MCF 10A (cell line): ENCODE data around the gene PSG2. TPM values are rescaled to one million over a fixed set of nuclear protein-coding genes. Genes with fewer than 3 reads are reported as not detected.
A peak's percentile ranks its signal among the peaks of the same experiment; 100 is the strongest.
"Not testable (repeated sequence)": the region's sequence is repeated elsewhere in the genome, so short reads cannot be mapped to it uniquely, and the experiment has no call there.

Source experiments
- BruUV-seq: library from RNA; stranded (reverse); fragments of 400-500 nt; replicated peaks from 2 replicates; lab custom pipeline; 2021; lab: Mats Ljungman, UMichigan
- CTCF ChIA-PET: fragments of 300-600 bp; sonication (Branson Sonifier 250); formaldehyde crosslinking; extraction: SDS; loops from one replicate; lab custom pipeline; 2021; ENCODE audit warnings: antibody characterized with exemption, inconsistent platforms; lab: Yijun Ruan, JAX
- POLR2A ChIA-PET: fragments of 300-600, 350-650 bp; sonication (Branson Sonifier 250); formaldehyde crosslinking; extraction: SDS; loops from one replicate; lab custom pipeline; 2020; ENCODE audit warnings: antibody characterized with exemption, inconsistent platforms; lab: Yijun Ruan, JAX
- DNase-seq: peaks from one replicate; pipeline ENCODE4 v3.0.0-alpha.2; 2018; ENCODE audit not compliant: unreplicated experiment
- H3K27ac Mint-ChIP-seq: one replicate; pipeline ENCODE4 v1.8.0; 2022; ENCODE audit warnings: mild to moderate bottlenecking, low read depth, mixed read lengths; ENCODE audit not compliant: unreplicated experiment
- H3K27me3 Mint-ChIP-seq: one replicate; pipeline ENCODE4 v1.8.0; 2022; ENCODE audit warnings: mixed read lengths; ENCODE audit not compliant: insufficient read depth, unreplicated experiment
- H3K36me3 Mint-ChIP-seq: one replicate; pipeline ENCODE4 v1.8.0; 2022; ENCODE audit warnings: mild to moderate bottlenecking, moderate library complexity, mixed read lengths; ENCODE audit not compliant: insufficient read depth, unreplicated experiment
- H3K4me1 Mint-ChIP-seq: one replicate; pipeline ENCODE4 v1.8.0; 2022; ENCODE audit warnings: mixed read lengths; ENCODE audit not compliant: insufficient read depth, unreplicated experiment
- H3K4me3 Mint-ChIP-seq: one replicate; pipeline ENCODE4 v1.8.0; 2022; ENCODE audit warnings: mild to moderate bottlenecking, moderate library complexity, mixed read lengths; ENCODE audit not compliant: unreplicated experiment
- H3K9me3 Mint-ChIP-seq: one replicate; pipeline ENCODE4 v1.8.0; 2022; ENCODE audit warnings: mixed read lengths; ENCODE audit not compliant: unreplicated experiment
- intact Hi-C: fragments of 100-400 bp; cut with micrococcal nuclease; formaldehyde crosslinking; loops from 2 replicates; pipeline ENCODE4 v1.14.1; 2022
- total RNA-seq: library from RNA; stranded (reverse); gene quantifications from 2 replicates; pipeline ENCODE4 v1.2.3, GENCODE V29; 2022
- TF ChIP-seq, protein P1 (sequence below): fragments of 200-600 bp; IDR thresholded peaks from one replicate; pipeline ENCODE4 v1.8.0; 2022; ENCODE audit warnings: antibody characterized with exemption, mild to moderate bottlenecking; ENCODE audit not compliant: unreplicated experiment

The PSG2 gene
- total RNA-seq, 1 experiment from 2014 or later: not detected

- intact Hi-C loops: loop anchor here (5.0 to 10.0 kb wide), 2 partner anchors 167 to 319 kb away; no protein-coding TSS in a partner anchor
- no TSS peak for BruUV-seq
- DNase-seq: no peak
- POLR2A ChIA-PET: no interaction called here
- Mint-ChIP-seq H3K36me3 (peaks cover 5% of the 10 kb centered on the region), H3K27me3 (no peaks in the 10 kb centered on the region), H3K9me3 (no peaks in the 10 kb centered on the region), H3K27ac (no peak overlapping the region), H3K4me1 (peaks cover 12% of the 10 kb centered on the region), H3K4me3 (no peak overlapping the region)
- CTCF ChIA-PET: interaction anchor here (0.5 to 5.2 kb wide), 4 partner anchors 65 to 419 kb away, joined by 3 to 39 read pairs (median 17); partner anchors contain the start of gene PSG4
- TF ChIP-seq, protein P1, sequence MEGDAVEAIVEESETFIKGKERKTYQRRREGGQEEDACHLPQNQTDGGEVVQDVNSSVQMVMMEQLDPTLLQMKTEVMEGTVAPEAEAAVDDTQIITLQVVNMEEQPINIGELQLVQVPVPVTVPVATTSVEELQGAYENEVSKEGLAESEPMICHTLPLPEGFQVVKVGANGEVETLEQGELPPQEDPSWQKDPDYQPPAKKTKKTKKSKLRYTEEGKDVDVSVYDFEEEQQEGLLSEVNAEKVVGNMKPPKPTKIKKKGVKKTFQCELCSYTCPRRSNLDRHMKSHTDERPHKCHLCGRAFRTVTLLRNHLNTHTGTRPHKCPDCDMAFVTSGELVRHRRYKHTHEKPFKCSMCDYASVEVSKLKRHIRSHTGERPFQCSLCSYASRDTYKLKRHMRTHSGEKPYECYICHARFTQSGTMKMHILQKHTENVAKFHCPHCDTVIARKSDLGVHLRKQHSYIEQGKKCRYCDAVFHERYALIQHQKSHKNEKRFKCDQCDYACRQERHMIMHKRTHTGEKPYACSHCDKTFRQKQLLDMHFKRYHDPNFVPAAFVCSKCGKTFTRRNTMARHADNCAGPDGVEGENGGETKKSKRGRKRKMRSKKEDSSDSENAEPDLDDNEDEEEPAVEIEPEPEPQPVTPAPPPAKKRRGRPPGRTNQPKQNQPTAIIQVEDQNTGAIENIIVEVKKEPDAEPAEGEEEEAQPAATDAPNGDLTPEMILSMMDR: no peak
Measured at GRCh38 chr19:43105496-43105895, 23.0 kb upstream of the PSG2 start.

DNA sequence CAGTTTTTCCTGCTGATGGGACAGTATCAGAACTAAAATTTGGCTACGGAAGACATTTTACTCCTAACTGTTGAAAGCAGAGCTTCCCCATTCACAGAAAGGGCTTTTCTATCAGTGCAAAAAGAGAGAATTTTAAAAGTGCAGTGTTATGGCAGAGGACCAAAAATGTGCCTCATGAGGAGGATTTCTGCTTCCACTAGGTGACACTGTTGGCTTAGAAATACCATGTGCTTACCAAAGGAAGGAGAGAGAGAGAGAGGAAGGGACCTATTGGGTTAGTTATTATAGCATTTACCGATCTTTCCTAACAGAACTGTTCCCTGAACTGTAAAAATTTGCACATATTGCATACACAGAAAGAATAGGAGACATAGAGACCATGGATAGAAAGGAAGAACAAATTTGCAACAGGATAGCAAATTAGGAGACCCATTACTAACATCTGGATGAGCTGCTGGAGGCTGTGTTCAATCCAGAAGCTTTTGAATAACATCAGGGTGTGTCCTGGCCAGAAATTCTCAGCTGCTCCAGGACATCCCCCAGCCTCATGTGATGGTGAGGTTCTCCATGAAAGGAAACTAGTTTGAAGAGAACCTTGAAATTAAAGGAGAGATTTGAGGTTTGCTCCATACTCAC, 21.8 kb upstream of the PSG2 start:
- H3K4me3 Mint-ChIP-seq, POLR2A ChIA-PET, H3K27ac Mint-ChIP-seq, H3K9me3 Mint-ChIP-seq, H3K36me3 Mint-ChIP-seq, H3K27me3 Mint-ChIP-seq, BruUV-seq, H3K4me1 Mint-ChIP-seq: not testable (repeated sequence)
- TF ChIP-seq, protein P1: peak; percentile 63
- CTCF ChIA-PET: interaction anchor here (0.6 to 5.2 kb wide), 19 partner anchors 10 to 379 kb away, joined by 3 to 39 read pairs (median 4); partner anchors contain the start of gene PSG4
- intact Hi-C loops: loop anchor here (1.0 to 10.0 kb wide), 3 partner anchors 87 to 320 kb away; no protein-coding TSS in a partner anchor
- peak; percentile 70 for DNase-seq

DNA sequence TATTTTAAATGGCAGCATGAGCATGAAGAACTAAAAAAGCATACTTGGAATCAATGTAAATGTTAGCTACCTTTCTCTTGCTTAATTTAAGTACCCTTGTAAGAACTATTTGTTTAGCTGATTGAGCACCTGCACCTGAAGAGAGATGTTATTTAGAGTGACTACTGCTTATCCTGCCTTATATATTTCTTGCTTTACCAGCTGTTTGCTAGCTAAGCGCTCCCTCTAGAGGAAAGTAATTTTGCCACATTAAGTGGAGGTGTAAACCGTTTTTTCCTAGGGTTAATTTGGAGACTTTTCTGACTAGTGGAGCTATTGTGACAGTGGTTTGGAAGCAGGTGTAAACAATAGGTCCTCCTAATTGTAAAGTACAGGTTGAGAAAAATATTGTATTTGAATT, 19.4 kb upstream of the PSG2 start:
- no peaks in the 10 kb centered on the region for H3K36me3 Mint-ChIP-seq
- DNase-seq: no peak
- CTCF ChIA-PET: interaction anchor here (0.9 to 5.2 kb wide), 7 partner anchors 12 to 112 kb away, joined by 3 to 31 read pairs (median 4); partner anchors contain the start of gene PSG4
- intact Hi-C loops: loop anchor here (10.0 kb wide), 1 partner anchor 323 kb away; no protein-coding TSS in a partner anchor
- TF ChIP-seq, protein P1: no peak
- no peaks in the 10 kb centered on the region for H3K27me3 Mint-ChIP-seq
- H3K27ac Mint-ChIP-seq: no peak overlapping the region
- peaks cover 6% of the 10 kb centered on the region for H3K4me1 Mint-ChIP-seq
- POLR2A ChIA-PET: no interaction called here
- no TSS peak for BruUV-seq
- no peak overlapping the region for H3K4me3 Mint-ChIP-seq
- no peaks in the 10 kb centered on the region for H3K9me3 Mint-ChIP-seq

DNA sequence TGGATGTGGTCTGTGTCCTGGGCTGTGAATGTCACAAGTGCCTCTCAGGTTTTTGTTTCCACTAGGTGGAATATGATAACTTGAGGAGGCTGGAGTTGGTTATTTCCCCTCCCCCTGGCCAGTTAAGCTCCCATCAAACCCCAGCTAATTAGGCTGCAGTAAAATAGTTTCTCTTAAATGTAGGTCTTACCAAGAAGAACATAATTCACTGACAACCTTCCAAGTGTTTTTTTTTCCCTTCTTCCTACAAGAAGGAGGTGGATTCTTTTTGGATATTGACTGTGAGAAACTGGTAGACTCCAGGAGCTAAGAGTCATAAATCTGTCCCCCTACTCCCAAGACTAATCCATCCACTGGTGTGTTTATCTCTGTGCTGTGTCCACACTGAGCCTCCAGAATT, 15.9 kb upstream of the PSG2 start:
- H3K27me3 Mint-ChIP-seq, H3K9me3 Mint-ChIP-seq, H3K27ac Mint-ChIP-seq, BruUV-seq, POLR2A ChIA-PET, H3K4me1 Mint-ChIP-seq, DNase-seq, intact Hi-C loops, H3K36me3 Mint-ChIP-seq, H3K4me3 Mint-ChIP-seq: not testable (repeated sequence)
- CTCF ChIA-PET: interaction anchor here (0.6 to 1.3 kb wide), 2 partner anchors 305 to 405 kb away, joined by 3 to 4 read pairs; no protein-coding TSS in a partner anchor
